H9 (cell line): Measurements from ENCODE around the gene LPP. TPM values are rescaled to one million over a fixed set of nuclear protein-coding genes. Genes with fewer than 3 reads are reported as not detected.

ENCODE experiments used
- DNase-seq: peaks from one replicate; pipeline ENCODE4 v3.0.0-alpha.2; 2017
- H2AFZ ChIP-seq: one replicate; pipeline ENCODE4 v1.6.1; 2013; ENCODE audit warnings: mild to moderate bottlenecking, low read length, control low read depth, moderate library complexity
- H2AK5ac ChIP-seq: 2 replicates; pipeline ENCODE4 v1.6.1; 2013; ENCODE audit warnings: low read length, control low read depth, mixed read lengths; ENCODE audit not compliant: insufficient read length
- H2BK120ac ChIP-seq: one replicate; pipeline ENCODE4 v1.6.1; 2013; ENCODE audit warnings: low read depth, mild to moderate bottlenecking, low read length, control low read depth, inconsistent platforms; ENCODE audit not compliant: poor library complexity, severe bottlenecking
- H2BK12ac ChIP-seq: 2 replicates; pipeline ENCODE4 v1.6.1; 2013; ENCODE audit warnings: low read length, control low read depth, mixed read lengths, low read depth; ENCODE audit not compliant: insufficient read length
- H2BK15ac ChIP-seq: 2 replicates; pipeline ENCODE4 v1.6.1; 2013; ENCODE audit warnings: low read depth, low read length, control low read depth
- H2BK20ac ChIP-seq: one replicate; pipeline ENCODE4 v1.6.1; 2013; ENCODE audit warnings: low read depth, mild to moderate bottlenecking, low read length, control low read depth, inconsistent platforms; ENCODE audit not compliant: poor library complexity, severe bottlenecking
- H2BK5ac ChIP-seq: 2 replicates; pipeline ENCODE4 v1.6.1; 2013; ENCODE audit warnings: low read length, control low read depth, mixed read lengths; ENCODE audit not compliant: insufficient read length
- H3K14ac ChIP-seq: 2 replicates; pipeline ENCODE4 v1.6.1; 2013; ENCODE audit warnings: low read length, control low read depth; ENCODE audit not compliant: insufficient read depth
- H3K18ac ChIP-seq: 2 replicates; pipeline ENCODE4 v1.6.1; 2013; ENCODE audit warnings: low read depth, mild to moderate bottlenecking, mixed read lengths, low read length, control low read depth; ENCODE audit not compliant: insufficient read length
- H3K23ac ChIP-seq: 2 replicates; pipeline ENCODE4 v1.6.1; 2013; ENCODE audit warnings: low read length, control low read depth, mixed read lengths, low read depth; ENCODE audit not compliant: insufficient read length
- H3K23me2 ChIP-seq: 2 replicates; pipeline ENCODE4 v1.6.1; 2013; ENCODE audit warnings: low read depth, mild to moderate bottlenecking, mixed read lengths, low read length, control low read depth; ENCODE audit not compliant: insufficient read length, poor library complexity, severe bottlenecking
- H3K27ac ChIP-seq: 2 replicates; pipeline ENCODE4 v1.5.1; 2013; ENCODE audit warnings: low read length, control low read depth, mixed read lengths, low read depth; ENCODE audit not compliant: insufficient read length
- H3K27me3 ChIP-seq: 2 replicates; pipeline ENCODE4 v1.6.1; 2013; ENCODE audit warnings: low read length, control low read depth, inconsistent platforms; ENCODE audit not compliant: insufficient read depth
- H3K4ac ChIP-seq: 2 replicates; pipeline ENCODE4 v1.6.1; 2013; ENCODE audit warnings: low read depth, mild to moderate bottlenecking, control low read depth, inconsistent platforms, low read length, moderate library complexity
- H3K4me1 ChIP-seq: 2 replicates; pipeline ENCODE4 v1.6.1; 2013; ENCODE audit warnings: low read length, control low read depth, inconsistent platforms; ENCODE audit not compliant: insufficient read depth
- H3K4me2 ChIP-seq: 2 replicates; pipeline ENCODE4 v1.6.1; 2013; ENCODE audit warnings: low read length, control low read depth, mixed read lengths; ENCODE audit not compliant: insufficient read length, insufficient read depth
- H3K56ac ChIP-seq: 2 replicates; pipeline ENCODE4 v1.6.1; 2013; ENCODE audit warnings: low read depth, mild to moderate bottlenecking, mixed read lengths, low read length, control low read depth; ENCODE audit not compliant: insufficient read length
- H3K79me1 ChIP-seq: 2 replicates; pipeline ENCODE4 v1.6.1; 2013; ENCODE audit warnings: low read depth, mild to moderate bottlenecking, moderate library complexity, low read length, control low read depth, inconsistent platforms; ENCODE audit not compliant: insufficient read depth, poor library complexity, severe bottlenecking
- H3K79me2 ChIP-seq: 2 replicates; pipeline ENCODE4 v1.6.1; 2013; ENCODE audit warnings: low read length, control low read depth, inconsistent platforms; ENCODE audit not compliant: insufficient read depth
- H3K9ac ChIP-seq: 2 replicates; pipeline ENCODE4 v1.6.1; 2013; ENCODE audit warnings: low read length, control low read depth, mixed read lengths; ENCODE audit not compliant: insufficient read length; ENCODE audit errors: extremely low read depth
- H3K9me3 ChIP-seq: one replicate; pipeline ENCODE4 v1.6.1; 2013; ENCODE audit warnings: low read depth, low read length, inconsistent platforms; ENCODE audit not compliant: control insufficient read depth
- H3T11ph ChIP-seq: one replicate; pipeline ENCODE4 v1.6.1; 2013; ENCODE audit warnings: mild to moderate bottlenecking, low read length, control low read depth, inconsistent platforms
- H4K20me1 ChIP-seq: one replicate; pipeline ENCODE4 v1.6.1; 2013; ENCODE audit not compliant: control insufficient read depth, insufficient read length, insufficient read depth
- H4K5ac ChIP-seq: 2 replicates; pipeline ENCODE4 v1.6.1; 2013; ENCODE audit warnings: low read depth, mild to moderate bottlenecking, mixed read lengths, low read length, control low read depth; ENCODE audit not compliant: insufficient read length
- H4K8ac ChIP-seq: replicated peaks from 2 replicates; pipeline ENCODE4 v1.6.1; 2013; ENCODE audit warnings: low read length, control low read depth, mixed read lengths, low read depth; ENCODE audit not compliant: insufficient read length
- H4K91ac ChIP-seq: 2 replicates; pipeline ENCODE4 v1.6.1; 2013; ENCODE audit warnings: low read depth, mild to moderate bottlenecking, moderate library complexity, mixed read lengths, low read length, control low read depth; ENCODE audit not compliant: insufficient read length
- H3K27ac Mint-ChIP-seq, 3 experiments: 2 replicates in 2 of 3; 3 replicates in 1 of 3; pipeline ENCODE4 v1.8.0; 2020 to 2021; ENCODE audit warnings: mixed read lengths in 3 of 3, mild to moderate bottlenecking in 1 of 3, moderate library complexity in 1 of 3
- H3K27me3 Mint-ChIP-seq: 2 replicates; pipeline ENCODE4 v1.8.0; 2021; ENCODE audit warnings: low read depth, mild to moderate bottlenecking, moderate library complexity, mixed read lengths
- H3K36me3 Mint-ChIP-seq, 3 experiments: 2 replicates in 2 of 3; 3 replicates in 1 of 3; pipeline ENCODE4 v1.8.0; 2020 to 2021; ENCODE audit warnings: low read depth in 3 of 3, mixed read lengths in 3 of 3; ENCODE audit not compliant: insufficient read depth in 1 of 3
- H3K4me1 Mint-ChIP-seq, 2 experiments: 2 replicates each; pipeline ENCODE4 v1.8.0; 2020; ENCODE audit warnings: mixed read lengths in 2 of 2
- H3K4me3 Mint-ChIP-seq, 2 experiments: 2 replicates in 1 of 2; 3 replicates in 1 of 2; pipeline ENCODE4 v1.8.0; 2020 to 2021; ENCODE audit warnings: mild to moderate bottlenecking in 2 of 2, mixed read lengths in 2 of 2, moderate library complexity in 1 of 2
- H3K9me3 Mint-ChIP-seq, 2 experiments: 2 replicates in 1 of 2; 3 replicates in 1 of 2; pipeline ENCODE4 v1.8.0; 2020; ENCODE audit warnings: mild to moderate bottlenecking in 2 of 2, mixed read lengths in 2 of 2, moderate library complexity in 1 of 2
- CTCF ChIP-seq: fragments of 200-600 bp; sonication (generic); conservative IDR thresholded peaks from 3 replicates; pipeline ENCODE4 v1.8.0; 2021; ENCODE audit warnings: antibody characterized with exemption, mild to moderate bottlenecking
- WGBS: extraction: QIAGEN DNeasy Blood & Tissue Kit; methylation state at CpG from one replicate; pipeline ENCODE4 v1.1.7; 2013; ENCODE audit warnings: missing lambda C conversion rate, low lambda C conversion rate, mixed read lengths; ENCODE audit not compliant: insufficient read length; ENCODE audit errors: extremely low coverage; 5-methylcytosine and 5-hydroxymethylcytosine counted together
- total RNA-seq: library from RNA; stranded (reverse); gene quantifications from 2 replicates; pipeline ENCODE4 v1.2.1, GENCODE V29; 2021

Gene LPP
- total RNA-seq, 1 experiment from 2014 or later = 64.6 TPM

DNA sequence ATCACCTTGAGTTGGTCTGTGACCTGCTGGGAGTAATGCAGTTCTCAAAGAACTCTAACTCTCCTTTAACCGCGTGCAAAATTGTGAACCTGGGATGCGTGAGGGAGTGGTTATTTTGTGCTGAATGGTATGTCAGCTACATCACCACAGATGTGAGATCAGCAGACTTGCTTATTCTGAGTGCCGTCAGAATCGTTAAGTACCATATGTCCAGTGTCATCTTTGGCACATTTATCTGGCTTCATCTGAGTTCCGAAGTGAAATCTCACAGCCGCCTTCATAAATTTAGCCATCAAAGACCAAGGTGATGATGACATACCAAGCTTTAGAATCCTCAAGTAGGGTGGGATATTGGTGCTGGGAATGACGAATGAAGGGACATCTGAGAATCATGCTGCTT, 670.6 kb downstream of the LPP start:
- TF ChIP-seq CTCF = no peak
- H2BK12ac ChIP-seq = no peak overlapping the region
- H3K36me3 Mint-ChIP-seq = no peaks in the 10 kb centered on the region

More for the DNA sequence above, 670.6 kb downstream of the LPP start:
- no peaks in the 10 kb centered on the region for H3K27me3 Mint-ChIP-seq
- H3K9me3 Mint-ChIP-seq = no peaks in the 10 kb centered on the region
- H3K4ac ChIP-seq = no peak overlapping the region
- no peak overlapping the region for H2BK120ac ChIP-seq
- H2AFZ ChIP-seq = no peak overlapping the region
- no peaks in the 10 kb centered on the region for H3K4me1 ChIP-seq
- no peak overlapping the region for H3K27ac Mint-ChIP-seq
- H3K23me2 ChIP-seq = no peaks in the 10 kb centered on the region
- H4K91ac ChIP-seq = no peak overlapping the region
- no peak overlapping the region for H2BK15ac ChIP-seq
- H3K4me1 Mint-ChIP-seq = no peaks in the 10 kb centered on the region
- H3K9me3 ChIP-seq = no peaks in the 10 kb centered on the region
- no peak for DNase-seq
- no peak overlapping the region for H3K4me3 Mint-ChIP-seq
- H3K27ac ChIP-seq = no peak overlapping the region
- H3K23ac ChIP-seq = no peak overlapping the region
- no peak overlapping the region for H4K8ac ChIP-seq
- H3K56ac ChIP-seq = no peak overlapping the region
- no peak overlapping the region for H3K18ac ChIP-seq
- no CpG with 5 or more reads among the region's 8 CpGs for WGBS
- no peaks in the 10 kb centered on the region for H3K79me2 ChIP-seq
- no peaks in the 10 kb centered on the region for H3K27me3 ChIP-seq
- H3K79me1 ChIP-seq = no peaks in the 10 kb centered on the region
- no peak overlapping the region for H3K9ac ChIP-seq
- H3K14ac ChIP-seq = no peak overlapping the region
- H2BK5ac ChIP-seq = no peak overlapping the region
- no peak overlapping the region for H4K5ac ChIP-seq
- H2AK5ac ChIP-seq = no peak overlapping the region
- no peak overlapping the region for H2BK20ac ChIP-seq
- H3K4me2 ChIP-seq = no peak overlapping the region
- H4K20me1 ChIP-seq = no peaks in the 10 kb centered on the region
- no peak overlapping the region for H3T11ph ChIP-seq
